Stomach smooth muscle (tissue), 2 donors: ENCODE results near the gene ATIC.
"Not testable (repeated sequence)": the region's sequence is repeated elsewhere in the genome, so short reads cannot be mapped to it uniquely, and the experiment has no call there.

Experiments used
- H3K27ac ChIP-seq: one replicate; pipeline ENCODE4 v1.7.0; 2013; ENCODE audit warnings: mild to moderate bottlenecking, low read length, inconsistent platforms
- H3K27me3 ChIP-seq, 2 donors: one replicate each; pipeline ENCODE4 v1.7.0; 2013; ENCODE audit warnings: low read length in 2 of 2; ENCODE audit not compliant: insufficient read depth in 2 of 2, control insufficient read depth in 1 of 2
- H3K36me3 ChIP-seq, 2 donors: one replicate each; pipeline ENCODE4 v1.7.0; 2013; ENCODE audit warnings: low read length in 2 of 2; ENCODE audit not compliant: control insufficient read depth in 2 of 2, insufficient read depth in 2 of 2
- H3K4me1 ChIP-seq: one replicate; pipeline ENCODE4 v1.7.0; 2013; ENCODE audit warnings: low read length; ENCODE audit not compliant: control insufficient read depth, insufficient read depth
- H3K4me3 ChIP-seq, 2 donors: one replicate each; pipeline ENCODE4 v1.7.0; 2013; ENCODE audit warnings: low read length in 2 of 2
- H3K9ac ChIP-seq, 2 donors: one replicate each; pipeline ENCODE4 v1.7.0; 2013; ENCODE audit warnings: low read length in 2 of 2, mild to moderate bottlenecking in 1 of 2
- H3K9me3 ChIP-seq, 2 donors: one replicate each; pipeline ENCODE4 v1.7.0; 2013; ENCODE audit warnings: low read length in 2 of 2; ENCODE audit not compliant: control insufficient read depth in 2 of 2
- donor health status: healthy.
- donor health status: Pancreatic carcinoma.

Gene ATIC

DNA sequence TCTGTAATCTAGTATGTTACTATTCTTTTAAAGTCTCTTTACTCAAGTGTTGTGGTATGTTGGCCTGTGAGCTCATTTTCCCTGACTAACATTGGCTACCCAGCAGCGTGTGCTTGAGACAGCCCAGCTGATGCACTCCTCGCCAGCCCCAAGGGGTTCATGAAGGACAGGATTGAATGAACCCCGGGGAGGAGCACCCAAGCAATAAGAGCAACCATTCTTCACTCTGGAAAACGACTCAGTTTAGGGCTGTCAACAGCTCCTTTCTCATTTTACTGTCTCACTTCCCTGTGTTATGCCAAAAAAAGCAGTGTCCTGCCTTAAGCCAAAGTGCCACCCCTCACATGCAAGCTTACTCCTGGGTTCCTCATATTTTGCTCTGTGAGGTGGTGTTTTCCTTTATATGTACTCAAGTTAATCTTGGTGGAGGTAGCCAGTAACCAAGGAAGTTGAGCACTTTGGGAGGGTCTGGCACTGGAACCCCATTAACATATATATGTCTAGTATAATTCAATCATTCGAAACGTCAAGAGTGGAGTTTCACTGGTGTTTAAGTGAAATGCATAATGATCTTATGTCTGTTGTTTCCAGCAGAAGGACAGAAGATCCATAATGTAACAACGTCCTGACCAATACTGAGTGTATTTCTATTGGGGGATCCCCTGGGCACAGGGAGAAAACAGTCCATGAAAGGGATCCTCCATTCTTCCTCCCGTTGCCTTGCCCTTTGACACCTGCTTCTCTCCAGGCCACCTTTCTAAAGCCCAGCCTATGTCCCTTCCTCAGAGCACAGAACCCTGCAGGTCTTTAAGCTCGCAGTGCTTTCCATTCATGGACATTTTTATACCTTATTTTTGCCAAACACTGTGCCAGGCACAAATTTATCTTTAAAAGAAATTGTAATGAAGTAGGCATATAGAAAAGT lies 43.2 kb downstream of the ATIC start:
- H3K36me3 ChIP-seq = peaks cover 4 to 9% of the 10 kb centered on the region in 2 donors
- no peak overlapping the region for H3K4me3 ChIP-seq
- H3K9ac ChIP-seq = no peak overlapping the region
- no peaks in the 10 kb centered on the region for H3K27me3 ChIP-seq
- H3K27ac ChIP-seq = no peak overlapping the region
- no peaks in the 10 kb centered on the region for H3K9me3 ChIP-seq
- no peaks in the 10 kb centered on the region for H3K4me1 ChIP-seq

DNA sequence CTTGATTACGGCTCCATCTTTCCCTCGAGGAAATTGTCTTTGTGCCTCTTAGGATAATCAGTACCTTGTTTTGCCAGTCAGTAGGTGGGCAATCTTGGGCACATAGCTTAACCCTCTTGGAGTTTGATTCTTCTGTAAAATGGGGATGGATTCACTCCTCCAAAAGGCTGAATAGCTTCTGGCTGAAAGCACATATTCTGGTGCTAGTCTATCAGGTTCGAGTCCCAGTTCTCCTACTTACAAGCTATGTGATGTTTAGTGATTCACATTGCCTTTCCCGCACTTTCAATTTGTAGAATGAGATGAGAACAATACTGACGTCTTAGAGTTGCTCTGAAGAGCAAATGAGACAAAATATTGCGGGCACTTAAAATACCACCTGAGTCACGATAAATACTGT lies 43.9 kb downstream of the ATIC start:
- Histone ChIP-seq H3K9ac (no peak overlapping the region), H3K4me3 (no peak overlapping the region), H3K4me1 (no peaks in the 10 kb centered on the region), H3K9me3 (no peaks in the 10 kb centered on the region), H3K27ac (no peak overlapping the region), H3K27me3 (no peaks in the 10 kb centered on the region), H3K36me3 (peaks cover 4 to 10% of the 10 kb centered on the region in 2 donors)

DNA sequence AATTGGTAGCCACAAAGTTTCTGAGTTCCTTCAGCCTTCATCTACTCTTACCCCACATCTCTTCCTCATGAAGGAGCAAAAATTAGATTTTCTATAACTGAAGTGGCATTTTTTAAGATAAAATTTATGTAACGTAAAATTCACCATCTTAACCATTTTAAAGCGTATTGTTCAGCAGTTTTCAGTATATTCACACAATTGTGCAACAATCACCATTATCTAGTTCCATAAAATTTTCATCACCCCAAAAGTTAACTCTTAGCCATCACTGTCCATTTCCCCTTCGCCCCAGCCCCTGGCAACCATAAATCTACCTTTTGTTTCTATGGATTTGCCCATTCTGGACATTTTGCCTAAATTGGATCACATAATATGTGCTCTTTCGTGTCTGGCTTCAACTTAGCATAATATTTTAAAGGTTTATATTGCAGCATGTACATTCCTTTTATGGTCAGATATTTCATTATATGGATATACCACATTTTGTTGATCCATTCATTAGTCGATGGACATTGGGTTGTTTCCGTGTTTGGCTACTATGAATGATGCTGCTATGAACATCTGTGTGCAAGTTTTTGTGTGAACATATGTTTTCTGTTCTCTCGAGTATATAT lies 44.6 kb downstream of the ATIC start:
- Histone ChIP-seq H3K27me3 (no peaks in the 10 kb centered on the region), H3K9me3 (no peaks in the 10 kb centered on the region), H3K4me1 (no peaks in the 10 kb centered on the region), H3K27ac (no peak overlapping the region), H3K36me3 (peaks cover 8 to 10% of the 10 kb centered on the region in 2 donors), H3K4me3 (no peak overlapping the region), H3K9ac (no peak overlapping the region)

DNA sequence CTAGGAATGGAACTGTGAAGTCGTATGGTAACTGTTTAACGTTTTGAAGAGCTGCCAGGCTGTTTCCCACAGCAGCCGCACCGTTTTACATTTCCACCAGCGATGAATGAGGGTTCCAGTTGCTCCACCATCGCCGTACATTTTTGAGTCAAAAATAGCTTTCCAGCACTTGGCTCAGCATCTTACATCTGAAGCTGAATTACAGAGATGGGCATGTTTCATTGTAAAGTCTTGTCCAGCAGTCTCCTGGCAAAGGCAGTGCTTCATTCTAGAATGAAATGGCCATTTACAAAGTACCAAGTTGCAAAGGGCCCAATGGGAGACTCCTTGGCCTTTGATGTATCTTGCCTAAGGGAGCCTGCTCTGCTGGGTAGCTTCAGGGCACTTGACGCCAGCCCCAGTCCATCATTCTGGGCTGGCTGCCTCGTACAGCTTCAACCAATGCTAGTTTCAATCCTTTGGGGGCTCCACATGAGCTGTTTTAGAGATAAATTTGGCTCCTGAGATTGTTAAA lies 45.1 kb downstream of the ATIC start:
- no peaks in the 10 kb centered on the region for H3K27me3 ChIP-seq
- H3K27ac ChIP-seq = no peak overlapping the region
- H3K9ac ChIP-seq = no peak overlapping the region
- no peaks in the 10 kb centered on the region for H3K9me3 ChIP-seq
- peaks cover 11 to 14% of the 10 kb centered on the region in 2 donors for H3K36me3 ChIP-seq
- no peak overlapping the region for H3K4me3 ChIP-seq
- no peaks in the 10 kb centered on the region for H3K4me1 ChIP-seq

DNA sequence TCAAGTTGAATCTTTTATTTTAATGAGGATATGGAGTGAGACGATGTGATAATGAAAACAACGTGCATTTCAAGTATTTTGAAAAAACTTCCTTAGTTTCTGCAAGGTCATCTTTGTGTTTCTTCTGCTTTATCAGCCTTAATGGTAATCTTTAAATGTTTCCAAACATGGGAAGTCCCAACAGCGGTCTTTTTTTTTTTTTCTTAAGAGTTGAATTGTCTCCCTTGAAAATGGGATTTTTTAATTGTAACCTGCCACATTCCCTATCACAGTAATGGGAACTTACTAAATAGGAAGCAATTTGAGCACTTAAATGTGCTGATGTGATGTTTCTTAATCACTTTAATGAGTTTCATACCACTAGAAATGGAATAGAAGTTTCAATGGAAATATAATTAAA lies 45.8 kb downstream of the ATIC start:
- Histone ChIP-seq H3K27me3 (no peaks in the 10 kb centered on the region), H3K36me3 (peaks cover 18 to 21% of the 10 kb centered on the region in 2 donors), H3K9me3 (no peaks in the 10 kb centered on the region), H3K9ac (no peak overlapping the region), H3K27ac (no peak overlapping the region), H3K4me1 (no peaks in the 10 kb centered on the region), H3K4me3 (no peak overlapping the region)

DNA sequence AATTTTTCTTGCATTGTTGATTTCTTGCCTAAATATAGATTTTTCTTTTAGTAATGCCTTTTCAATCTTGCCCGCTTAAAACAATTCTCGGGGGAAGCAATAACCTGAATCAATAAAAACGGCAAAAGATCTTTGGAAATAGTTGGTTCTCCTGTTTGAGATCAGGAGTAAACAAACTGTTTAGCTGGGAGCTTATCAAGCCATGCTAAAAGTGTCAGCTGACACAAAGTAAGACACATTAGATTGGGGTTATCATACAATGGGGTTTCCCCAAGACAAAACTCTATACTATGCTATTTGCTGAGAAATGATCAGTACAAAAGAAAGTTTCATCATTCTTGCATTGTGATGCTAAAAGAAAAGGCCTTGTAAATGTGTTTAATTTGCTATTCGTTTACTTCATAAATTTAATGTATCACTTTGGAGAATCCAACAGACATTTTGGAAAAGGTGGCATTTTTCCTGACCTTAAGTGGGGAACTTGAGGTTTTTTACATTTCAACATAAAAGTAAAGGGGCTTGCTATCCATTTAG lies 46.5 kb downstream of the ATIC start:
- H3K9me3 ChIP-seq = no peaks in the 10 kb centered on the region
- no peak overlapping the region for H3K27ac ChIP-seq
- H3K36me3 ChIP-seq = peaks cover 24 to 27% of the 10 kb centered on the region in 2 donors
- H3K4me3 ChIP-seq = no peak overlapping the region
- H3K4me1 ChIP-seq = no peaks in the 10 kb centered on the region
- H3K27me3 ChIP-seq = no peaks in the 10 kb centered on the region
- no peak overlapping the region for H3K9ac ChIP-seq

DNA sequence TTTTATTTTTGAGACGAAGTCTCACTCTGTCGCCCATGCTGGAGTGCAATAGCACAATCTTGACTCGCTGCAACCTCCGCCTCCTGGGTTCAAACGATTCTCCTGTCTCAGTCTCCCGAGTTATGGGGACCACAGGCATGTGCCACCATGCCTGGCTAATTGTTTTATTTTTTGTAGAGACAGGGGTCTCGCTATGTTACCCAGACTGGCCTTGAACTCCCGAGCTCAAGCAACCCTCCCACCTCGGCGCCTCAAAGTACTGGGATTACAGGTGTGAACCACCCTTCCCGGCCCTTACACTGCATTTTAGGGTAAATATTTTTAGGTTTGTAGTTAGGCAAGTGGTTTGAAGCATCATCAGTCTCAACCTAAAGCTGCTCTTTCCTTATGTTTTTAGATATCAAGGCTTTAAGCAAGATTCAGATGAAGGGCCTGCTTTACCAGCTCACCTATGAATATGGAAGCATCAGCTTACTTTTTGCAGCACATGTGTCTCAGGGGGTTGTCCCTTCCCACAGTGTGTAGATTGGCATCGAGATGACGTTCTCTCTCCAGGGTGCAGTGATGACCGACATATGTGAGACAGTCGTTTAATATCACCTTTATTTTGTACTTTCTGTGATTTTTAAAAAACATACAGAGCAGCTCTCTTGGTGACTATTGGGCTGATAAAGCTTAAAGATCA lies 47.2 kb downstream of the ATIC start:
- Histone ChIP-seq H3K9ac (no peak overlapping the region), H3K4me1 (no peaks in the 10 kb centered on the region), H3K36me3 (peaks cover 31 to 34% of the 10 kb centered on the region in 2 donors), H3K4me3 (no peak overlapping the region), H3K9me3 (no peaks in the 10 kb centered on the region), H3K27ac (no peak overlapping the region), H3K27me3 (no peaks in the 10 kb centered on the region)

DNA sequence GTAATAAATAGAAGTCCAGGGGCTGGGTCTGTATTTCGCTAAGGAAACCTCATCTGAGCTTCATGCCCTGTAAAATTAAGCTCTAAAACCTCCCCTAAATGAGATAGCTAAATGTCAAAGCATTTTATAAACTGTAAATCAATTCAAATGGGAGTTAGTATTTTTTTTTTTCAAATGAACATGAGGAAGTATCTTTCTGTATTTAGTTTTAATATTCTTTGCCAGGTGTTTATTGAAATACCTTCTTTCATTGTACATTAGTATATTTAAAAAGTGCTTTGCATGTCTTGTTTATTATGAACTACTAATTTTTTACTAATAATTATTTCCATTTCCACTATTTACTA lies 47.7 kb downstream of the ATIC start:
- Histone ChIP-seq H3K27me3 (no peaks in the 10 kb centered on the region), H3K9me3 (no peaks in the 10 kb centered on the region), H3K4me1 (no peaks in the 10 kb centered on the region), H3K27ac (no peak overlapping the region), H3K9ac (no peak overlapping the region), H3K36me3 (peaks cover 36 to 38% of the 10 kb centered on the region in 2 donors), H3K4me3 (no peak overlapping the region)

DNA sequence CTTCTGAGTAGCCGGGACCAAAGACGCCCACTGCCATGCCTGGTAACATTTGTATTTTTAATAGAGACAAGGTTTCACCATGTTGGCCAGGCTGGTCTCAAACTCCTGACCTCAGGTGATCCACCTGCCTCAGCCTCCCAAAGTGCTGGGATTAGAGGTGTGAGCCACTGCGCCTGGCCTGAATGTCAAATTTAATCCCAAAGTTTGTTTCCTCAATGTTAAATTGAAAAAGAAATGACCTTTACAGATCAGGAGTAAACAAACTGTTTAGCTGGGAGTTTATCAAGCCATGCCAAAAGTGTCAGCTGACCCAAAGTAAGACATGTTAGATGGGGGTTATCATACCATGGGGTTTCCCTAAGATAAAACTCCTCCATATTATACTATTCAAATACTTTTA lies 48.2 kb downstream of the ATIC start:
- not testable (repeated sequence) for H3K27ac ChIP-seq, H3K27me3 ChIP-seq, H3K9me3 ChIP-seq, H3K4me3 ChIP-seq, H3K4me1 ChIP-seq, H3K9ac ChIP-seq
- H3K36me3 ChIP-seq = peaks cover 41 to 43% of the 10 kb centered on the region in 2 donors

DNA sequence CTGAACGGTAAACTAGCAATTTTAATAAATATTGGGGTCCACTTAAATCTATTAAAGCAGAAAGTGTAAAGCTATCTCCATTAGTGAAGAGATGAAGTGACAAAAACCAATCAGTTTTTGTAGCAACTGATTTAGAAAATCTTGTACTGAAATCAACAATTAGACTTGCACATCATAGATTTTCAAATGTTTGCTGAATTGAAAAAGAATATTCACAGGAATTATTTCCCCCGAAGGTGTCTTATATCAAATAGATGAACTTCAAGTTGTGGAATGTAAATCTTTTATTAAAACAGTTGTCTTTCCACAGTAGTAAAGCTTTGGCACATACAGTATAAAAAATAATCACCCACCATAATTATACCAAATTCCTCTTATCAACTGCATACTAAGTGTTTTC lies 48.7 kb downstream of the ATIC start:
- no peaks in the 10 kb centered on the region for H3K9me3 ChIP-seq
- H3K27ac ChIP-seq = no peak overlapping the region
- peaks cover 46 to 48% of the 10 kb centered on the region in 2 donors for H3K36me3 ChIP-seq
- no peak overlapping the region for H3K9ac ChIP-seq
- H3K27me3 ChIP-seq = no peaks in the 10 kb centered on the region
- no peaks in the 10 kb centered on the region for H3K4me1 ChIP-seq
- H3K4me3 ChIP-seq = no peak overlapping the region
